Right atrium auricular region (tissue), 2 donors: Measurements from ENCODE around the gene RPUSD3. TPM values are rescaled to one million over a fixed set of nuclear protein-coding genes. Genes with fewer than 3 reads are reported as not detected.
A peak's percentile ranks its signal among the peaks of the same experiment; 100 is the strongest.

Experiments
- DNase-seq: peaks from one replicate; pipeline ENCODE4 v3.0.0-alpha.2; 2019; ENCODE audit warnings: low spot score
- H3K27ac ChIP-seq, 2 donors: fragments of 200-600 bp; sonication (generic); 1 replicate in 1 of 2; 2 replicates in 1 of 2; pipeline ENCODE4 v1.5.1; 2016 to 2019
- H3K27me3 ChIP-seq, 2 donors: fragments of 200-600 bp; sonication (generic); one replicate each; pipeline versions ENCODE4 v1.5.1 to v1.6.0; 2017 to 2019
- H3K36me3 ChIP-seq: fragments of 200-600 bp; sonication (generic); one replicate; pipeline ENCODE4 v1.5.1; 2016
- H3K4me1 ChIP-seq, 2 donors: fragments of 200-600 bp; sonication (generic); one replicate each; pipeline versions ENCODE4 v1.5.1 to v1.6.0; 2017 to 2019
- H3K4me3 ChIP-seq, 2 donors: fragments of 200-600 bp; sonication (generic); 1 replicate in 1 of 2; 2 replicates in 1 of 2; pipeline ENCODE4 v1.5.1; 2017 to 2019; ENCODE audit warnings: mild to moderate bottlenecking in 1 of 2, moderate library complexity in 1 of 2
- H3K9me3 ChIP-seq, 2 donors: fragments of 200-600 bp; sonication (generic); one replicate each; pipeline ENCODE4 v1.5.1; 2019
- total RNA-seq, 2 donors: library from RNA; depleted of rRNA; stranded (reverse); fragments of >200 nt; gene quantifications; one replicate each; pipeline ENCODE4 v1.1.0, GENCODE V29; 2016
- TF ChIP-seq, protein P1 (sequence below), 2 donors: fragments of 200-600 bp; sonication (generic); IDR thresholded peaks; one replicate each; pipeline ENCODE4 v1.5.1; 2019; ENCODE audit warnings: antibody characterized with exemption in 2 of 2

Gene RPUSD3, protein sequence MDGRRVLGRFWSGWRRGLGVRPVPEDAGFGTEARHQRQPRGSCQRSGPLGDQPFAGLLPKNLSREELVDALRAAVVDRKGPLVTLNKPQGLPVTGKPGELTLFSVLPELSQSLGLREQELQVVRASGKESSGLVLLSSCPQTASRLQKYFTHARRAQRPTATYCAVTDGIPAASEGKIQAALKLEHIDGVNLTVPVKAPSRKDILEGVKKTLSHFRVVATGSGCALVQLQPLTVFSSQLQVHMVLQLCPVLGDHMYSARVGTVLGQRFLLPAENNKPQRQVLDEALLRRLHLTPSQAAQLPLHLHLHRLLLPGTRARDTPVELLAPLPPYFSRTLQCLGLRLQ
- 10 to 100 TPM; 46.7 to 55.2 TPM for total RNA-seq

DNA sequence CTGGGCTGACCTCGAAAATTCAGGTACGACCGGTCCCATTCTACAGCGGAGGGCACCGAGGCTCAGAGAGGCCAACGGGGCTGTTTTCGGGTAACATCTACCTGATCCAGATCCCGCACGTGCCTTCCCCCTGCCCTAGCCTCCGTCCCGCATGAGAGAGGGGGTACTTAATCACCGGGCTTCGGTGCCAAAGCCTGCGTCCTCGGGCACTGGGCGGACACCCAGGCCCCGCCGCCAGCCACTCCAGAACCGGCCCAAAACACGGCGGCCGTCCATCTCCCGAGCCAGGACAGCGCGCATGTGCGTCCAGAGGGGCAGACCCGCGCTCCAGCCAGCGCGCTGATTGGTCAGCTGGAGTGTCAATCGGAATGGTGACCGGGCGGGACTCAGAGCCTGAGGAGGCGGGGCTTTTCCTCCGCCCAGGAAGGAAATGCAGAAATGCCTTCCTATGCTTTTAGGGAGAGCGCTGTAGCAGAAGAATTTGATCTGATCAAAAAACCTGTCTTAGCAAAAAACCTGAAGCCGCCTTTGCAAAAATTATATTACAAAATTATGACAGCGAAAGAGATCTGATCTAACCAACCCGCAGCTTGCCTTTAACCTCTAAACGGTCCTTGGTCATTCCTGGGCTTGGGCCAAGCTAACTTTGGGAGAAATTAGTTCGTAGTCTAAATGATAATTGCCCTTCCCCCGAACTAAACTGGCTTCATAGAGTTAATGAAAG, at the start of gene RPUSD3:
Gene RPUSD3, minus strand, starts transcription at position 294 of the 724 bp plus-strand sequence. Its CDS starts 18 bp downstream, at position 276.
- Histone ChIP-seq H3K4me1 (peaks cover 0 to 11% of the 10 kb centered on the region in 2 donors), H3K4me3 (peak within 1 kb of the TSS; percentile 59 to 68), H3K36me3 (peaks cover 26% of the 10 kb centered on the region), H3K27me3 (no peaks in the 10 kb centered on the region), H3K27ac (peak within 1 kb of the TSS; percentile 79 to 81), H3K9me3 (no peaks in the 10 kb centered on the region)
- DNase-seq, result peak; percentile 99
- TF ChIP-seq, protein P1, sequence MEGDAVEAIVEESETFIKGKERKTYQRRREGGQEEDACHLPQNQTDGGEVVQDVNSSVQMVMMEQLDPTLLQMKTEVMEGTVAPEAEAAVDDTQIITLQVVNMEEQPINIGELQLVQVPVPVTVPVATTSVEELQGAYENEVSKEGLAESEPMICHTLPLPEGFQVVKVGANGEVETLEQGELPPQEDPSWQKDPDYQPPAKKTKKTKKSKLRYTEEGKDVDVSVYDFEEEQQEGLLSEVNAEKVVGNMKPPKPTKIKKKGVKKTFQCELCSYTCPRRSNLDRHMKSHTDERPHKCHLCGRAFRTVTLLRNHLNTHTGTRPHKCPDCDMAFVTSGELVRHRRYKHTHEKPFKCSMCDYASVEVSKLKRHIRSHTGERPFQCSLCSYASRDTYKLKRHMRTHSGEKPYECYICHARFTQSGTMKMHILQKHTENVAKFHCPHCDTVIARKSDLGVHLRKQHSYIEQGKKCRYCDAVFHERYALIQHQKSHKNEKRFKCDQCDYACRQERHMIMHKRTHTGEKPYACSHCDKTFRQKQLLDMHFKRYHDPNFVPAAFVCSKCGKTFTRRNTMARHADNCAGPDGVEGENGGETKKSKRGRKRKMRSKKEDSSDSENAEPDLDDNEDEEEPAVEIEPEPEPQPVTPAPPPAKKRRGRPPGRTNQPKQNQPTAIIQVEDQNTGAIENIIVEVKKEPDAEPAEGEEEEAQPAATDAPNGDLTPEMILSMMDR (IDR thresholded peaks at IDR 0.05), result no peak

DNA sequence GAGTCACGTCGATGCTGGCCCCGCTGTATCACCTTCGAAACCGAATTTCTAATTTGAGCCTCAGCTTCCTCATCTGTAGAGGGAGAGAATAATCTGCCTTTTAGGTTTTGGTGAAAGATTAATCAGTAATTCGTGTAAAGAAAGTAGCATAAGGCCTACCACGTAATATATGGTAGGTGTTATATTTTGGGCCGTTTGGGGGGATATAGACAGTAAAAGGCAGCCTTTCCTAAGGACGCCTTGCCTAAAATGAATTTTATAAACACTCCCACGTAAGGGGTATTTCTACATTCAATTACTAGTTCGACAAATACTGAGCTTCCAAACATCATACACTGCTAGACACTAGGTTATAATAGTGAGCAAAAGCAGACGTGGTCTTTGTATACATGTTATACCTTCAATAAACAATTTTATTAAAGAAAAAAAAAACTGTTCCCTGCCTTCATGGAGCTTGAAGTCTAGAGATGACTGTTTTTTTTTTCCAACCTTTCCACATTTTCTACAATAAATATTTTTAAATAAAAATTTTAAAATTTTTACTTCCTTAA, 47.3 kb upstream of the RPUSD3 start:
- H3K4me1 ChIP-seq, result peaks cover 0 to 29% of the 10 kb centered on the region in 2 donors
- peak overlapping the region; percentile 82 to 97 for H3K4me3 ChIP-seq
- H3K27me3 ChIP-seq, result no peaks in the 10 kb centered on the region
- H3K36me3 ChIP-seq, result peaks cover 13% of the 10 kb centered on the region
- DNase-seq, result no peak
- H3K9me3 ChIP-seq, result no peaks in the 10 kb centered on the region
- TF ChIP-seq, protein P1 (IDR thresholded peaks at IDR 0.05), result no peak
- H3K27ac ChIP-seq, result peak overlapping the region; percentile 94 to 98

DNA sequence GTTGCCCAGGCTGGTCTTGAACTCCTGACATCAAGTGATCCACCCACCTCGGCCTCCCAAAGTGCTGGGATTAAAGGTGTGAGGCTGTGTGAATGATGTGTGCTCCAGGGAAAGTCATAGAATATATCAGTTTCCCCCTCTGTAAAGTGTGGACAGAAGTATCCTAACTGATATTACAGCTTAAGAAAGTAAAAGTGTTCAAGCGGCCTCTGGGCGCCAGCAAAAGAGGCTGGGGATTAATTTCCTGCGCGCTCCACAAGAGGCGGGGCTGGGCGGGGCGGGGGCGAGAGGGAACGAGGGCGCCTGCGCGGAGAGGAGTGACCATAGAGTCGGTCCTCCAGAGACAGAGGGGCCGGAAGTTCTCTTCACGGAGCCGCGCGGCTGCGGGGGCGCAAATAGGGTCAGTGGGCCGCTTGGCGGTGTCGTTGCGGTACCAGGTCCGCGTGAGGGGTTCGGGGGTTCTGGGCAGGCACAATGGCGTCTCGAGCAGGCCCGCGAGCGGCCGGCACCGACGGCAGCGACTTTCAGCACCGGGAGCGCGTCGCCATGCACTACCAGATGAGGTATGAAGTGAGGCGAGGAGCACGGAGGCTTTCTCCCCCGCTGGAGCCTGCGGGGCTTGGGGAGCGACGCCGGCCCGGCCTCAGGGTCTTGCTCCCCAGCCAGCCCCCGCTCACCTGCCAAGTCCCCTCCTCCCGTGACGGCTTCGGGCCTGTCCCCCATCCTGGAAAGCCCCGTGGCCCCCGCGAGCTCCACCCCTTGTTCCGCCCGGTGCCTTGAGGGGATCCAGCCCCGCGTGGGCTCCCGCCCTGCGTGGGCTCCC, 46.7 kb upstream of the RPUSD3 start, which contains the start of gene JAGN1:
Gene JAGN1, plus strand, starts transcription at position 362 of the 823 bp plus-strand sequence. Its CDS starts 113 bp downstream, at position 475.
- Histone ChIP-seq H3K4me3 (peak within 1 kb of the TSS; percentile 82 to 97), H3K27me3 (no peaks in the 10 kb centered on the region), H3K9me3 (no peaks in the 10 kb centered on the region), H3K4me1 (peaks cover 0 to 29% of the 10 kb centered on the region in 2 donors), H3K27ac (peak within 1 kb of the TSS; percentile 94 to 98), H3K36me3 (peaks cover 13% of the 10 kb centered on the region)
- TF ChIP-seq, protein P1 (IDR thresholded peaks at IDR 0.05), result peak in 1 of 2 donors; percentile 37
- peak; percentile 91 for DNase-seq

DNA sequence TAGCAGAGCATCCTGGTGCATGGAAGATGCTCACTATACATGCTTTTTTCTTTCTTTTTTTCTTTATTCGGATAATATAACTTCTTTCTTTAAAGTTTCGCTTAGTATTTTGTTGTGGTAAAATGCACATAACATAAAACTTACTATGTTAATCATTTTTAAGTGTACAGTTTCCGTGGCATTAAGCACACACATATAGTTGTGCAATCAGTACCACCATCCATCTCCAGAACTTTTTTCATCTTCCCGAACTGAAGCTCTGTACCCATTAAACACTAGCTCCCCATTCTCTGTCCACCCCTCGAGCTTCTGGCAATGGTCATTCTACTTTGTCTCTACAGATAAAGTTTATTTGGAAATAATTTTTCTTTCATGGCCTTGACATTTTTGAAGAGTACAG, 45.6 kb upstream of the RPUSD3 start:
- no peak overlapping the region for H3K4me3 ChIP-seq
- H3K9me3 ChIP-seq, result no peaks in the 10 kb centered on the region
- H3K27ac ChIP-seq, result no peak overlapping the region
- TF ChIP-seq, protein P1 (IDR thresholded peaks at IDR 0.05), result no peak
- H3K36me3 ChIP-seq, result peaks cover 13% of the 10 kb centered on the region
- no peak for DNase-seq
- H3K4me1 ChIP-seq, result peaks cover 0 to 29% of the 10 kb centered on the region in 2 donors
- H3K27me3 ChIP-seq, result no peaks in the 10 kb centered on the region

DNA sequence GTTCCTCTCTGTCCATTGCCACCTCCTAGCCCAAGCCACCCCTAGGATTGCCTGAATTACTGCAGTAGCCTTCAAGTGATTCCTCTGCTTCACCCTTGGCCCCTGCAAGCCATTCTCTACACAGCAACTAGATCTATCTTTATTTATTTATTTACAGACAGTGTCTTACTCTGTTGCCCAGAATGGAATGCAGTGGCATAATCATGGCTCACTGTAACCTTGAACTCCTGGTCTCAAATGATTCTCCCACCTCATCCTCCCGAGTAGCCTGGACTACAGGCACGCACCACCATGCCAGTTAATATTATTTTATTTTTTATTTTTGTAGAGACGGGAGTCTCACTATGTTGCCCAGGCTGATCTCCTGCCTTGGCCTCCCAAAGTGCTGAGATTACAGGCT, 44.7 kb upstream of the RPUSD3 start:
- Histone ChIP-seq H3K36me3 (peaks cover 10% of the 10 kb centered on the region), H3K9me3 (no peaks in the 10 kb centered on the region), H3K27ac (no peak overlapping the region), H3K4me1 (peaks cover 0 to 21% of the 10 kb centered on the region in 2 donors), H3K4me3 (no peak overlapping the region), H3K27me3 (no peaks in the 10 kb centered on the region)
- no peak for DNase-seq
- TF ChIP-seq, protein P1 (IDR thresholded peaks at IDR 0.05), result no peak
